Ammon's horn (tissue), 1 donor: Measurements from ENCODE around the gene RBM45.
"Not testable (repeated sequence)": the region's sequence is repeated elsewhere in the genome, so short reads cannot be mapped to it uniquely, and the experiment has no call there.

Source experiments
- DNase-seq: peaks from one replicate; pipeline ENCODE4 v3.0.0-alpha.2; 2016; ENCODE audit warnings: low spot score

The RBM45 gene

DNA sequence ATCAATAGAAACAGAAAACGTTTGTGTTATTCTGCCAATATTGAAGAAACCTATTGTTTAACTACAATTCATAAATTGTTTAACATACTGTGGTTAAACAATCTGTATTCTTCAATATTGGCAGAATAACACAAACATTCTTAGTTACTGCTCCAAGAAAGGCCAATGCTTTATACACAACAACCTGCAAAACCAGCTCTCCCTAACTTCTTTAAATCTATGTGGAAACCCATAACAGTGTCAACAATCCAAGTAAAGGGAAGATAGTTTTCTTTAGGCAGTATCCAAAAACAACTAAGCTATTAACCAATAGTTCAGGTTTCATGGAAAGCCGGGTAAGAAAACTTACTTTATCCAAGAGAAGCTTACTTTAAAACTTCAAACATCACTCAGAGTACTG lies 6.2 kb upstream of the RBM45 start:
- no peak for DNase-seq

GRCh38 chr2:178108176-178108575 lies 4.1 kb upstream of the RBM45 start:
- no peak for DNase-seq

- peak; percentile 48 for DNase-seq
These were observed 2.4 kb upstream of the RBM45 start for GRCh38 chr2:178109813-178110212.

DNA sequence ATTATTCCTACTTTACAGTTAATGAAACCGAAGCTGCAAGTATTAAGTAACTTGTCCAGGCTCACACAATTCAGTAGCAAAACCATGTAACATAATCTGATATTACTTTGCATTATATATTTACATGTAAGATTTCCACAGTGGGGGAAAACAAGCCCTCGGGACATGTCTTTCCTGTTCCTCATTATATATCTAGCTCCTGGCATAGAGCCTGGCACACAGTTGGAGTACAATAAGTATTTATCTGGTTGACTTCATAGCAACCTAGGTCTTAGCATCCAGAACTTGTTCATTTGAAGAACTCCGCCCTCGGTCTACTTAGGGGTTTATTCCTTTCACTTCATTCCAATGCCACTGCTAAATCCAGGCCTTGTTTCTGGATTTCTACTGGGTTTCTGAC lies 1.6 kb upstream of the RBM45 start:
- DNase-seq = no peak

DNA sequence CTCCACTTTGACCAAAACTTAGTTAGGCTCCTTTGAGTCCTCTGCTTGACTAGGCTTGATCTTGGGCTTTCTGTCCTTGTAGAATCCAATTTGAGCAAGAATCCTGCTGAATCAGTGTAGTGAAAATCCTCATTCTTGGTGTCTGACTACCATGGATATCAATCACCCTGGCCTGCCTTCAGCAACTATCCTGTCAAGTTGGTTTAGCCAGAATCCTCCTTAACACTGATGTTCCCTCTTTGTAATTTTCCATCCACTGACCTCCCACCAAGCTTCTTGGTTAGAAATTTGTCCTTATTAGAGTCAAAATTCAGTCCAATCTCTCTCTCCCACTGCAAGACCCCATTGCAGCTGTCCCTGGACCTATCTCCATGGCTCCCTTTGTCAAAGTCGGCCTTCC lies 494 bp upstream of the RBM45 start:
- DNase-seq = no peak

- no peak for DNase-seq
These were observed 2.2 kb downstream of the RBM45 start for GRCh38 chr2:178114462-178114861.

DNA sequence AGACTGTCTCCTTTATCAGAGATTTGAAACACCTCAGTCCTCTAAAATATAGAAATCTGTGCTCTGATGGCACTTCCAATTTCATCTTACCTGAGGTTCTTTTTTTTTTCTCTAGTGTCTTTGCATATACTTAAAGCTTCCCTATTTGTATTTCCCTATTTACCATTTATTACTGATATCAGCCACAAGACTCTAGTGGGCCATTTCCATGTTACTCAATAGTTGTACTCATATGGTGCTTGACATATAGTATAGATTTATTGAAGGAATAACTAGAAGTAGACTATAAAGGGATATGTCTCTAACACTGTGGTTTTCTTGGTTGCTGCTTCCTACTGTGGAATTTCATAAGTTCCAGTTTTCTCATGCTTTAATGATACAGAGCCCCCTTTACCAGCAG lies 3.0 kb downstream of the RBM45 start:
- no peak for DNase-seq

DNA sequence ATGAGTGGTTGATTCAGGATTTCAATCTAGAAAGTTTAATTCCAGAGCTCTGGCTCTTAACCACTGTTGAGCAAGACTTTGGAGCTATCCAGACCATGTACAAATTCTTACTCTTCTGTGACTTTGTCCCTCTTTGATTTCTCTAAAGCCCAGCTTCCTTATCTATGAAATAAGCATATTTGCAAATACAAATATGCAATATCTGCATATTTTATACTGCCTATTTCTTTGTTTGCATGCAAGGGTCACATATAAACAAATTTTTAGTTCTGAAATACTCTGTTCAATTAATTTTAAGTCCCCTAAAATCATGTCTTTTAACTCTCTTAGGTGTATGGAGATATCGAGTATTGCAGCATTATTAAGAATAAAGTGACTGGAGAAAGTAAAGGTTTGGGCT lies 5.5 kb downstream of the RBM45 start:
- DNase-seq = no peak

GRCh38 chr2:178119179-178119922 lies 7.1 kb downstream of the RBM45 start:
- peak; percentile 46 for DNase-seq

GRCh38 chr2:178123163-178123562 lies 10.9 kb downstream of the RBM45 start:
- no peak for DNase-seq

- DNase-seq = no peak
These were observed 12.9 kb downstream of the RBM45 start for GRCh38 chr2:178125125-178125524.

- no peak for DNase-seq
These were observed 13.6 kb downstream of the RBM45 start for GRCh38 chr2:178125862-178126261.

GRCh38 chr2:178128836-178129630 lies 16.8 kb downstream of the RBM45 start:
- DNase-seq = no peak

GRCh38 chr2:178136321-178137025 lies 24.2 kb downstream of the RBM45 start:
- no peak for DNase-seq

DNA sequence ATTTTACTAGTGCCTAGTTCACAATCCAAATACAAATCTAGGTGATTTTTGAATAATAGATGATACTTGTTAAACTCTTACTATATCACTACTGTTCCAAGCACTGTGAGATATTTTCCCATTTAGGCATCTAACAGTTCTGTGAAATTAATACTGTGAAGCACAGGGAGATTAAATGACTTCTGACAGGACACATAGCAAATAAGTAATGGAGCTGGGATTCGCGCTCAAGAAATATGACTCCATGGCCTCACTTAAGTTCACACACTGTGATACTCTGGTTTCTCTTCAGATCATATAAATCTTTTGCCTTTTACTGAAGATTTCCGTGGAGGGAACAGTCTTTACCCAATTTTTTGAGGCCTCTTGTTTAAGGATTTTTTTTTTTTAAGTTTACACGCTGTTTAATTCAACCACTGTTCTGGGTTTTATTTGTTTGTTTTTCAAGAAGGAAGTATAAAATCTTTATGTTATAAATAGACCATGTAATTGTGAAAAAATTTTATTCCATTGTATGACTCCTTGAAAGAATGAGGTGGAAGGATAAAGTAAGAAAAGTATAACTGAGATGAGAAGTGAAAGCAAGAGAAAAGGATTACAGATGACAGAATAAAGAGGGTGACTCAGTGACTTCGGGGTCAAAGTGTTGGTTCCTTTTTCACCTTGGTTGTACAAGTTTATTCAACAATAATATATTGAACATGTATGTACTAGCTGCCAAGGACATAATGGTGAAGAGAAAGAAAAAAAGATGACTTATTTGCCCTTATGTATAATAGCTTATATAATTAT lies 30.2 kb downstream of the RBM45 start:
- no peak for DNase-seq

GRCh38 chr2:178143481-178143880 lies 31.2 kb downstream of the RBM45 start:
- no peak for DNase-seq

DNA sequence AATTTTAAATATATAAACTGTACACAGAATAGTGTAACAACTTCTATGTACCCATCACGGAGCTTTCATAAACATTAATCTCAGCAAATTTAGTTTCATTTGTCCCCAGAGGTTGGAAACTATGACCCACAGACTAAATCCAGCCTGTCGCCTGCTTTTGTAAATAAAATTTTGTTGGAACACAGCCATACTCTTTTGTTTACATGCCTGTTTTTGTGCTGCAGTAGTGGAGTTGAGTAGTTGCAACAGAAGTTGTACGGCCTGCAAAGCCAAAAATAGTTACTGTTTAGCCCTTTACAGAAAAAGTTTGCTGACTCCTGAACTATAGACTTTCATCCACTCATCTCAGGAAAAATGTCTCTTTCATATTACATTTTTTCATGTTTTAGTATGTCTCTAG lies 39.8 kb downstream of the RBM45 start:
- no peak for DNase-seq

DNA sequence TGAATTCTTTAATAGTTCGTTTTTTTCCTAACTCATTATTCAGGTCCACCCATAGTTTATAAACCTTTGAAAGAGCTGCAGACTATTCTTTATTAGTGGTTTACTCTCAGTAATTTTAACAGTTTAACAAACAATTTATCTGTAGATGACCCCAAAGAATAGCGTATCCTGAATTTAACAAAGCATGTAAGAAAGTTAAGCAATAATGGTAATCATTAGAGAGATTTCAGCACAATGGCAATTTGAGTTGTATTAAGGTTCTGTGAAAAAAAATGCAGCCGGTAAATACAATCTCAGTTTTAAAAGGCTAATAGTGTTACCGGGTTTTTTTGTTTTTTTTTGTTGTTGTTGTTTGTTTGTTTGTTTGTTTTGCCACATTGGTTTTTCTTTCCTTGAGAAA lies 40.3 kb downstream of the RBM45 start:
- DNase-seq = no peak

GRCh38 chr2:178152977-178153376 lies 40.7 kb downstream of the RBM45 start:
- no peak for DNase-seq

DNA sequence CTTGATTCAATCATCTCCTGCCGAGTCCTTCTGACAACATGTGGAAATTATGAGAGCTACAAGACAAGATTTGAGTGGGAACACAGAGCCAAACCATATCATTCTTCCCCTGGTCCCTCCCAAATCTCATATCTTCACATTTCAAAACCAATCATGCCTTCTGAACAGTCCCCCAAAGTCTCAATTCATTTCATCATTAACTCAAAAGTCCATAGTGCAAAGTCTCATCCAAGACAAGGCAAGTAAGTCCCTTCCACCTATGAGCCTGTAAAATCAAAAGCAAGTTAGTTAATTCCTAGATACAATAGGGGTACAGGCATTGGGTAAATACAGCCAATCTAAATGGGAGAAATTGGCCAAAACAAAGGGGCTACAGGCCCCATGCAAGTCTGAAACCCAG lies 41.6 kb downstream of the RBM45 start:
- DNase-seq = not testable (repeated sequence)

DNA sequence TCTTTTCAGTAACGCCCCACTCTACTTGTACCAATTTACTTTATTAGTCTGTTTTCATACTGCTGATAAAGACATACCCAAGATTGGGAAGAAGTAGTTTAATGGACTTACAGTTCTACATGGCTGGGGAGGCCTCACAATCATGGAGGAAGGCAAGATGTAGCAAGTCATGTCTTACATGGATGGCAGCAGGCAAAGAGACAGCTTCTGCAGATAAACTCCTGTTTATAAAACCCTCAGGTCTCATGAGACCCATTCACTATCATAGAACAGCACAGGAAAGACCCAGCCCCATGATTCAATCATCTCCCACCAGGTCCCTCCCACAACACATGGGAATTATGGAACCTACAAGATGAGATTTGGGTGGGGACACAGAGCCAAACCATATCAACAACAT lies 43.3 kb downstream of the RBM45 start:
- DNase-seq = no peak

DNA sequence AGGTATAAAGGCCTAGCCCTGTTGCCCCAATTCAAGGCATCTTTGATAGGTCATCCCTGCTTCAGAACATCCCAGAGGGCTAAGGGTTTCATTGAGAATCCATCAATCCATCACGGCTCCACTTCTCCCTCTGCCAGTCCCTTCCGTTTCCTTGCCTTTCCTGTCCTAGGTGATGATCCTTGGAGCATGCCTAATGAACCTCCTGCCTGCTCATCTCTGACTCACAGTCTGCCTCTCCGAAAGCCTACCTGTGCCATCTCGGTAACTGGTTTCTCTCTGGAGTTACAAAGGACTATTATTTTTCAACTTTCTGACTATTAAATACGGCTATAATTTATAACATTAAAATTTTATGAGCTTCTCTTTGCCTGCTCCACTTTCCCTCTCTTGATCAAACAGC lies 45.3 kb downstream of the RBM45 start:
- no peak for DNase-seq
